ENCODE results near the gene TRPV2. TPM values are rescaled to one million over a fixed set of nuclear protein-coding genes. Genes with fewer than 3 reads are reported as not detected.
"Not testable (repeated sequence)": the region's sequence is repeated elsewhere in the genome, so short reads cannot be mapped to it uniquely, and the experiment has no call there.

Gene TRPV2
- total RNA-seq, 1 experiment from 2014 or later, result 1.0 TPM

DNA sequence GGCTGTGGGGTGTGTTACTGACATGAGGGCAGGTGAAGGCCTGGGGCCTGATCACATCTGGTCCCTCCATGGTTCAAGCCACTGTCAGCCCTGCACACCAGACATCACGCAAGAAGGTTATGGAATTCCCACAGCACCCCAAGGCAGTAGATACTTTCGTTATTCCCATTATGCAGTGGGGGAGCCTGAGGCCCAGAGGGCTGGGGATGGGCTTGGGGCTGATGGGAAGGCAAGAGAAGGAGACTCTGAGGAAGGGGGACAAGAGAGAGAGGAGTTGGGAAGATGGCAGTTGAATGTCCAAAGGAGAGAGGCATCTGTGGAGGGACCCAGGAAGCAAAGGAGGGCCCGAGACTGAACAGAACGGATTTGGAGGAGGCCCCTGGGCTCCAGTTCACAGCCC is 34.7 kb downstream of the TRPV2 start:
- H3K9me3 Mint-ChIP-seq, result no peaks in the 10 kb centered on the region; a peak in 1 of 5 replicates
- TF ChIP-seq, protein P1, sequence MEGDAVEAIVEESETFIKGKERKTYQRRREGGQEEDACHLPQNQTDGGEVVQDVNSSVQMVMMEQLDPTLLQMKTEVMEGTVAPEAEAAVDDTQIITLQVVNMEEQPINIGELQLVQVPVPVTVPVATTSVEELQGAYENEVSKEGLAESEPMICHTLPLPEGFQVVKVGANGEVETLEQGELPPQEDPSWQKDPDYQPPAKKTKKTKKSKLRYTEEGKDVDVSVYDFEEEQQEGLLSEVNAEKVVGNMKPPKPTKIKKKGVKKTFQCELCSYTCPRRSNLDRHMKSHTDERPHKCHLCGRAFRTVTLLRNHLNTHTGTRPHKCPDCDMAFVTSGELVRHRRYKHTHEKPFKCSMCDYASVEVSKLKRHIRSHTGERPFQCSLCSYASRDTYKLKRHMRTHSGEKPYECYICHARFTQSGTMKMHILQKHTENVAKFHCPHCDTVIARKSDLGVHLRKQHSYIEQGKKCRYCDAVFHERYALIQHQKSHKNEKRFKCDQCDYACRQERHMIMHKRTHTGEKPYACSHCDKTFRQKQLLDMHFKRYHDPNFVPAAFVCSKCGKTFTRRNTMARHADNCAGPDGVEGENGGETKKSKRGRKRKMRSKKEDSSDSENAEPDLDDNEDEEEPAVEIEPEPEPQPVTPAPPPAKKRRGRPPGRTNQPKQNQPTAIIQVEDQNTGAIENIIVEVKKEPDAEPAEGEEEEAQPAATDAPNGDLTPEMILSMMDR (conservative IDR thresholded peaks at IDR 0.05), result no peak

DNA sequence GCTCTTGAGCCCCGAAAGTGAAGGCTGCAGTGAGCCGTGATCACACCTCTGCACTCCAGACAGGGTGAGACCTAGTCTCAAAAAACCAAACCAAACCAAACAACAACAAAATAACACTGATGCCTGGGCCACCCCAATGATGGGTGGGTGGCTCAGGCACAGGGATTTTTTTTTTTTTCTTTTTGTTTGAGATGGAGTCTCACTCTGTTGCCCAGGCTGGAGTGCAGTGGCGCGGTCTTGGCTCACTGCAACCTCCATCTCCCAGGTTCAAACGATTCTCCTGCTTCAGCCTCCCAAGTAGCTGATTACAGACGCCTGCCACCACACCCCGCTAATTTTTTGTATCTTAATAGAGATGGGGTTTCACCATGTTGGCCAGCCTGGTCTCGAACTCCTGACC is 36.9 kb downstream of the TRPV2 start:
- H3K23me2 ChIP-seq (ENCODE audit: insufficient read length, low read depth, low read length, poor library complexity, severe bottlenecking); H3K4me2 ChIP-seq (ENCODE audit: insufficient read depth, insufficient read length, low read length); H3K14ac ChIP-seq (ENCODE audit: insufficient read depth, low read length); DNase-seq; H2AFZ ChIP-seq (ENCODE audit: low read length); H3K56ac ChIP-seq (ENCODE audit: insufficient read length, low read depth, low read length); H3K9ac ChIP-seq (ENCODE audit: extremely low read depth, insufficient read length, low read length); H2AK5ac ChIP-seq (ENCODE audit: insufficient read length, low read length); H4K91ac ChIP-seq (ENCODE audit: insufficient read length, low read depth, low read length); H3K27ac ChIP-seq (ENCODE audit: insufficient read length, low read depth, low read length); H4K8ac ChIP-seq (replicated peaks; ENCODE audit: insufficient read length, low read depth, low read length); H2BK120ac ChIP-seq (ENCODE audit: low read depth, low read length, poor library complexity, severe bottlenecking); H2BK5ac ChIP-seq (ENCODE audit: insufficient read length, low read length); H3K23ac ChIP-seq (ENCODE audit: insufficient read length, low read depth, low read length); H3K27me3 Mint-ChIP-seq (ENCODE audit: low read depth); H3K9me3 Mint-ChIP-seq; H3K4ac ChIP-seq (ENCODE audit: low read depth, low read length); H3K79me2 ChIP-seq (ENCODE audit: insufficient read depth, low read length); H2BK20ac ChIP-seq (ENCODE audit: low read depth, low read length, poor library complexity, severe bottlenecking); H3K18ac ChIP-seq (ENCODE audit: insufficient read length, low read depth, low read length); H2BK12ac ChIP-seq (ENCODE audit: insufficient read length, low read depth, low read length); H3K27me3 ChIP-seq (ENCODE audit: insufficient read depth, low read length); H3K79me1 ChIP-seq (ENCODE audit: insufficient read depth, low read depth, low read length, poor library complexity, severe bottlenecking); H3T11ph ChIP-seq (ENCODE audit: low read length); H2BK15ac ChIP-seq (ENCODE audit: low read depth, low read length); H4K20me1 ChIP-seq (ENCODE audit: control insufficient read depth, insufficient read depth, insufficient read length); H3K4me1 ChIP-seq (ENCODE audit: insufficient read depth, low read length); H4K5ac ChIP-seq (ENCODE audit: insufficient read length, low read depth, low read length); H3K9me3 ChIP-seq (ENCODE audit: control insufficient read depth, low read depth, low read length); H3K4me3 Mint-ChIP-seq; H3K27ac Mint-ChIP-seq: not testable (repeated sequence)
- Mint-ChIP-seq H3K36me3 (ENCODE audit: insufficient read depth in 1 of 3, low read depth in 3 of 3) (peaks cover 13 to 47% (median 37%) of the 10 kb centered on the region in 3 experiments), H3K4me1 (peaks cover 18 to 20% of the 10 kb centered on the region in 2 experiments)
- no CpG with 5 or more reads among the region's 8 CpGs for WGBS (ENCODE audit: extremely low coverage, insufficient read length, low lambda C conversion rate)

More for the DNA sequence above, 34.7 kb downstream of the TRPV2 start:
- Histone ChIP-seq H4K20me1 (ENCODE audit: control insufficient read depth, insufficient read depth, insufficient read length) (no peaks in the 10 kb centered on the region), H2BK5ac (ENCODE audit: insufficient read length, low read length) (no peak overlapping the region), H3K4me1 (ENCODE audit: insufficient read depth, low read length) (no peaks in the 10 kb centered on the region), H4K91ac (ENCODE audit: insufficient read length, low read depth, low read length) (no peak overlapping the region), H2BK20ac (ENCODE audit: low read depth, low read length, poor library complexity, severe bottlenecking) (no peak overlapping the region), H3K56ac (ENCODE audit: insufficient read length, low read depth, low read length) (no peak overlapping the region), H2AK5ac (ENCODE audit: insufficient read length, low read length) (no peak overlapping the region), H3K4ac (ENCODE audit: low read depth, low read length) (no peak overlapping the region), H3T11ph (ENCODE audit: low read length) (no peak overlapping the region), H3K23ac (ENCODE audit: insufficient read length, low read depth, low read length) (no peak overlapping the region), H3K27me3 (ENCODE audit: insufficient read depth, low read length) (no peaks in the 10 kb centered on the region), H3K9ac (ENCODE audit: extremely low read depth, insufficient read length, low read length) (no peak overlapping the region), H2AFZ (ENCODE audit: low read length) (no peak overlapping the region), H3K27ac (ENCODE audit: insufficient read length, low read depth, low read length) (no peak overlapping the region), H4K8ac (replicated peaks; ENCODE audit: insufficient read length, low read depth, low read length) (no peak overlapping the region), H2BK120ac (ENCODE audit: low read depth, low read length, poor library complexity, severe bottlenecking) (no peak overlapping the region), H2BK12ac (ENCODE audit: insufficient read length, low read depth, low read length) (no peak overlapping the region), H3K79me2 (ENCODE audit: insufficient read depth, low read length) (no peaks in the 10 kb centered on the region), H4K5ac (ENCODE audit: insufficient read length, low read depth, low read length) (no peak overlapping the region), H3K18ac (ENCODE audit: insufficient read length, low read depth, low read length) (no peak overlapping the region), H2BK15ac (ENCODE audit: low read depth, low read length) (no peak overlapping the region), H3K79me1 (ENCODE audit: insufficient read depth, low read depth, low read length, poor library complexity, severe bottlenecking) (no peaks in the 10 kb centered on the region), H3K14ac (ENCODE audit: insufficient read depth, low read length) (no peak overlapping the region), H3K9me3 (ENCODE audit: control insufficient read depth, low read depth, low read length) (no peaks in the 10 kb centered on the region), H3K23me2 (ENCODE audit: insufficient read length, low read depth, low read length, poor library complexity, severe bottlenecking) (no peaks in the 10 kb centered on the region), H3K4me2 (ENCODE audit: insufficient read depth, insufficient read length, low read length) (no peak overlapping the region)
- peaks cover 19 to 55% (median 44%) of the 10 kb centered on the region in 3 experiments for H3K36me3 Mint-ChIP-seq (ENCODE audit: insufficient read depth in 1 of 3, low read depth in 3 of 3)
- DNase-seq, result no peak
- no CpG with 5 or more reads among the region's 4 CpGs for WGBS (ENCODE audit: extremely low coverage, insufficient read length, low lambda C conversion rate)
- peak overlapping the region in 1 of 3 experiments; percentile 82; a peak in 2 of 7 replicates for H3K27ac Mint-ChIP-seq
- H3K4me3 Mint-ChIP-seq, result peak overlapping the region in 1 of 2 experiments; percentile 65; a peak in 1 of 5 replicates
- peaks cover 18 to 31% of the 10 kb centered on the region in 2 experiments for H3K4me1 Mint-ChIP-seq
- no peaks in the 10 kb centered on the region; the same call in 1 of the 2 replicates for H3K27me3 Mint-ChIP-seq (ENCODE audit: low read depth)
